Embryonic facial prominence (tissue), 1 donor: Measurements from ENCODE around the gene FREY1.

ENCODE experiments used
- DNase-seq: peaks from one replicate; pipeline ENCODE4 v3.0.0-alpha.2; 2016; ENCODE audit errors: extremely low spot score

The FREY1 gene, protein sequence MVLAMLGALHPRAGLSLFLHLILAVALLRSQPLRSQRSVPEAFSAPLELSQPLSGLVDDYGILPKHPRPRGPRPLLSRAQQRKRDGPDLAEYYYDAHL

DNA sequence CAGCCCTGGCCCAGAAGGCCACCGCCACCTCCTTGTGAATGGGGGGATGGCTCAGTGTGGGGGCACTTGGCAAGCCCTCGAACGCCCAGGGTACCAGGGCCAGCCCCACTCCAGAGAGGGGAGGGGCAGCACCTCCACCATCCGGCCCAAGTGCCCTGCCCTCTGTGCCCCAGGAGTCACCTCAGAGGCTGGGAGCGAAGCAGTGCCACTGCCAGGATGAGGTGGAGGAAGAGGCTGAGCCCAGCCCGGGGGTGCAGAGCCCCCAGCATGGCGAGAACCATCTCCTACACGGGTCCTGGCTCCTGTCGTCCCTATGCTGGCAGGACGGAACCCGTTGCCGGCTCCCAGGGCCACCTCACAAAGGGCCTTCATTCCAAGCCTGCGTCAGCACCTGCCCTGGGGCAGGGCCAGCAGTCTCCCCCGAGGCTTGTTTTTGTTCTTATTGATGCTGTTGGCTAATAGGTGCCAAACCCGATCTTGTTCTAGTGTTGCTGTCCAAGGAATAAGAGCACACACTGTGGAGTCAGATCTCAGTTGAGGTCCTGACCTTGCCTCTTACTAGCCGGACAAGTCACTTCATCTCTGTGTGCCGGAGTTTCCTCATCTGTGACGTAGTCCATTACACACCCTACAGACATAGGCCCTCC, at the start of gene FREY1:
FREY1 (minus strand) TSS at position 307 of the 647 bp plus-strand sequence; CDS start at position 281, 26 bp downstream.
- no peak for DNase-seq

DNA sequence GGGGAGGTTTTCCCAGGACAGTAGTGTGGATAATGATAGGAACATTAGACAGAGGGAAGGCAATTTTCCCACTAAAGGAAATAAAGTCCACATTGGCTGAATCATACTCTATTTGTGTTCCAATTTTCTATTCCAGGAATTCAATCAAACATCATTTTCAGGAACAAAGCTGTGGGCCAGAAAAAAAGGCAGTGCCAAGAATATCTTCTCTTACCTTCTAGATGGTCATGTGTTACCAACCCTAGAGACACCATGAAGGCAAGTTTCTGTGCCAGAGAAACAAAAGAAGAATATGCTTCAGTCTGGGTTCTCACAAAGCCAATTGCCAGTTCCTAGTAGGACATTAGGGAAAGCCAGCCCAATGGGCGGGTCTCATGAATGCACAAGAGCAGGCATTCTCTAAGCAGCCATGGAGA, 42.9 kb upstream of the FREY1 start:
- DNase-seq: no peak

DNA sequence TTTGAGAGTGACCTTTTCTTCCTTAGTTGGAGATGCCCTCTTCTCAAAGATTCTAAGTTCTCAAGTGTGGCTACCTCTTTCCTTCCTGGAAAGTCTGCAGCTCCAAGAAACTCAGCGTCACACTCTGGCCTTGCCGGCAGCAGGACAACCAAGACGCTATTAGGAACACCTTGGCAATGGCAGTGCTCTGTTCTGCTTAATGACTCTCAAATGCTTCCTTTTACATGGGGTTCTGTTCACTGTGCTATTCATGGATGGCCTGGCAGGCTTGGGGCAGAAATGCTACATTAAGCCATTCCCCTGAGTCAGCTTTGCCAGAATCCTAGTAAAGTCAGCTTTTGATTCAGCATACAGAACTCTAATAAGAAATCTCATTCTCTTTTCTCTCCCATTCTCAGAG, 41.3 kb upstream of the FREY1 start:
- DNase-seq: no peak

DNA sequence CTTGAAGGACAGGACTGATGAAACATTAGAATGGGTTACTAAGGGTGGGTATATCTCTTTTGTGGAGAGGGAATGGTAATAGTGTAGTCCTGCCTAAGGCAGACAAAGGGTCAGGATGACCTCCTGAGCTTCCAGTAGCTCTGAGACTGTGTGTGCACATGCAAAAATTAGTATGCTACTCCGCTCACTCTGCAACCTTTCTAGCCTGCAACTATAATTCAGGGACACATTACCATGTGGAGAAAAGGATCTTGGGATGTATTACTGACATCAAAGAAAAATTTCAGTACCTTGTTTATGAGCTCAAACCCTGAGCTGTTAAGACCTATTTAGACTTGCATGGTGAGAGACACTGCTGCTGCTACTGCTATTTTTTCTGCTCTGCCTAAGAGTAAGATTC, 40.8 kb upstream of the FREY1 start:
- no peak for DNase-seq

DNA sequence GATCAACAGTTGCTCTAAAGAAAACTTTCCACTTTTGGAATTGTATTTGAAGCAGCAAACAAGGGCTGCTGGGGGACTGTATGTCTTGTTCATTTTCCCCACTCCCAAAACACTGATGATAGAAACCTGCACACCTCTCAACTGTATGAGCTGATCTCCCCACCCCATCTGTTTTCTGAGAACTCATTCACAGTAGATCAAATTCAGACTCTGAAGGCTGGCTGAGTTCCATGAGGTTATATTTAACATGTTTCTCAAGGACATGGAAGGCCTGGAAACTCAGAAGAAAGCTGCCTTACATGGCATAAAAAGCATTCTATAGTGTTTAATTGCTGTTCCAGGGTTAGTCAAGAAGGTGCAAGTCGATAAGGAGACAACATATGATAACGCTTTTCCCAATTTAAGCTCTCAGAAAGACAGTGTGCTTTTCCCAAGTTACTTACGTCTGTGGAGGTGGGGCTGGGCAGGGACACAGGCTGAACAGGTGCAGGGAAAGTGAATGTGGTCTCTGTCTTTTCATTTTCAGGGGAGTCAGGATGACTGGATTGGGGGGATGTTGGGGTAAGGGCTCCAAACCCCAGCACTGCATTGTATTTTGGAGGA, 38.4 kb upstream of the FREY1 start:
- no peak for DNase-seq

DNA sequence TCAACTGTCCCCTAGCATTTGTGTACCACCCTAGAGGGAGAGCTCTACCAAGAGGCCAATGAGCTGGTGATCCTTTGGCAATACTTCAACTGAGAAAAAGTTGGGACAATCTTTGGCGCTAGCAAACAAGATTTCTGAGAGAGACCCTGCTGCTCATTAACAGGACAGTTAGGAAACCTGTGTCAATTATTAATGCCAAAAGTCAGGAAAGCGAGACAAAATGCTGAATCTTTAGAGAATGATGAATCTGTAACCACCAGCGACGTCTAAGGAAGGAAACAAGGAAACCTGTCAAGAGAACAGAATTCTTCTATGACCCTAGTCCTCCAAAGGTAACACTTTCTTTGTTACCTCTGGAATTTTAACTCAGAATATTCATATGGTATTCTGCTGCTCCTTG, 35.3 kb upstream of the FREY1 start:
- DNase-seq: no peak

DNA sequence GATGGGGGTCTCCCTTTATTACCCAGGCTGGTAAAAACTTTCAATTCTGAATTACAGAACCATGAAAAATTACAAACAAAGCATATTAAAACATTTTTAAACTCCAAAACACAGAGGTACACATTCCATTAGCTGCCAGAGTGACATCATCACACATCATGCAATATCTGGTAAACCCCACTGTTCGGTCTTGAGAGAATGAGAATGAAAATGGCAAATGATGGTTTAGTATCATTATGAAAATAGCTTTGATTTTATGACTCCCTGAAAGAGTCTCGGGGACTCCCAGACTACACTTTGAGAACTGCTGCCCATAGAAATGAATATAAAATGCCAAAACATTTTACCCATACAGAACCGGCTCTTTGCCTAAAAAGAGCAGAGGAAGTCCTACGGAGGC, 34.2 kb upstream of the FREY1 start:
- no peak for DNase-seq

DNA sequence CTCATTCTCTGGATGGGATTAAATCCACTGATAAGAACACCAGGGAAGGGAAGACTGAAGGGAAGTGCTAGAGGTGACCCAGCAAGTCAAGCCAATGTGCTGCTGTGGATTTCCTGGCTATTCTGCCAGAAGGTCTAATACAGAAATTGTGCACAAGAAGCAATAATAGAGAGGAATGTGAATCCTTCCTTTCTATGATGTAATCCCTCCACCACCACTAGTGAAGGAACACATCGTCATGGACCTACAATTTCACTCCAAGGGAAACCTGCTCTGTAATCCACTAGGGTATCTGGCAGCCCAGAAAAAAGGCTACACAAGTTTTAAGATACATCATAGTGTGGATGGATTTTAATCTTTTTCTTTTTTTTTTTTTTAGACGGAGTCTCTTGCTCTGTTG, 32.8 kb upstream of the FREY1 start:
- DNase-seq: no peak

DNA sequence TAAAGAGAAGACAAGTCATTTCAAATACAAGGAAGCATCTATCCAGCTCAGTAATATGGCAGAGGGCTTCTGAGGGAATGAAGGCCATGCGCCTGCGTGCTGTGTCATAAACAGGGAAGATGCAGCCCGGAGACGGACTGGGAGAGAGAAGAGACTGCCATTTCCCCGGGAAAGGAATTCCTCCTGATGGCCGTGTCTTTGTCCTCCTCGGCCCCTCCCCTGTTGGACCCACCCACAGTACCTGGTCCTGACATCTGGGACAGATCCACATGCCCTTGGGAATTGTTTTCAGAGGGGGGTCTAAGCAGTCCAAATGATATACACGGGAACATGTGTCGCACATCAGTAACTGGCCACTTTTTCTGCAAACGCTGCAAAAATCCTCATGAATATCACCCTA, 30.8 kb upstream of the FREY1 start:
- no peak for DNase-seq

DNA sequence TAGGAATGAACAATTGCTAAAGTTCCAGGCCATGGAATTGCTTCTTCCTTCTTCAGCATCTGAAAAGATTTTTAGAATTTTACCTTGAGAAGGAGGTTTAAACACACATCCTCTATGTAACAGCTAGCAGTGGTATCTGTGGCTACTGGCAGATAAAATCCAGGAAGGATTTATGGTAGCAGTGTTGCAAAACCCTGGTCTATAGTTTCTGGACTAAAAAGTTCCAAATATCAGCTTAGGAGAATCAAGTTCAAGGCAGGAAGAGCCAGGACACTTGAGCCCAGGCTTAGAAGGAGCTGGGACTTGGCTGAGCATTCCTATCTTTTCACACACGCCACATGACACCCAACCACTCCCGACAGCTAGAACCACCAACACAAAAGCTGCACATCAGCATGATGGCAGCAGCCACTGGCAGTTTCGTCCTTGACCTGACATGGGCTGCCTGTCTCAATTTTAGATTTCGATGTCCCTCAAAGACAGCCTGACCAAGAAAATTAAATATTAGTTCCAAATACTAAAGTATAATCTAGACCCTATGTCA, 29.5 kb upstream of the FREY1 start:
- DNase-seq: no peak

DNA sequence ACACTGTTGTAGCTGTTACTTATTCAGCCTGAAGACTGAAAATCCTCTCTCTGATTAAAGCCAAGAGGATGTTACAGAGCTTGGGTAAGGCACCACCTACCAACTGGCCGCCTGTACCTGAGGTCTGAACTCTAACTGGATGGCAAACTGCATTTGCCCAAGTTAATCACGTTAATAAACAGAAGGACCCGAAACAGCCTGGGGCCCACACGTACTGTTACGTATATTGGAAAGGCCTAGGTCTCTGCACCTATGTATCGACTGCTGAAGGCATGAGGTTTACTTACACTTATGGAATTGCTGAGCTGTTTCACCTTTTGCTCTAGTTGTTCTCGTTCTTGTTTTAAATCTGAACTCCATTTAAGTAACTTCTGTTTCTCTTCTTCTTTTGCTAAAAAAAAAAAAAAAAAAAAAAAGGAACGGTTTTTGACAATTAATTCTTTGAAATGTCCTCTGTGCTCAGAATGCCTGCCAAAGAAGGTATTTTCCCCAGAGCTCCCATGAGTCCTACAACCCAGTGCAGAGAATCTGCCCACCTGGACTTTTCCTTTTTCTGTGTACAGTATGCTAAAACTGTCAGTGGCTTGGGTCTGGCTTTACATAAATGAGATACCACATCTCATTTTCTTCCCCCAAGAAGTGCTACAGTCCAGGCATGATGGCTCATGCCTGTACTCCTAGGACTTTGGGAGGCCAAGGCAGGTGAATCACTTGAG, 28.4 kb upstream of the FREY1 start:
- DNase-seq: no peak

DNA sequence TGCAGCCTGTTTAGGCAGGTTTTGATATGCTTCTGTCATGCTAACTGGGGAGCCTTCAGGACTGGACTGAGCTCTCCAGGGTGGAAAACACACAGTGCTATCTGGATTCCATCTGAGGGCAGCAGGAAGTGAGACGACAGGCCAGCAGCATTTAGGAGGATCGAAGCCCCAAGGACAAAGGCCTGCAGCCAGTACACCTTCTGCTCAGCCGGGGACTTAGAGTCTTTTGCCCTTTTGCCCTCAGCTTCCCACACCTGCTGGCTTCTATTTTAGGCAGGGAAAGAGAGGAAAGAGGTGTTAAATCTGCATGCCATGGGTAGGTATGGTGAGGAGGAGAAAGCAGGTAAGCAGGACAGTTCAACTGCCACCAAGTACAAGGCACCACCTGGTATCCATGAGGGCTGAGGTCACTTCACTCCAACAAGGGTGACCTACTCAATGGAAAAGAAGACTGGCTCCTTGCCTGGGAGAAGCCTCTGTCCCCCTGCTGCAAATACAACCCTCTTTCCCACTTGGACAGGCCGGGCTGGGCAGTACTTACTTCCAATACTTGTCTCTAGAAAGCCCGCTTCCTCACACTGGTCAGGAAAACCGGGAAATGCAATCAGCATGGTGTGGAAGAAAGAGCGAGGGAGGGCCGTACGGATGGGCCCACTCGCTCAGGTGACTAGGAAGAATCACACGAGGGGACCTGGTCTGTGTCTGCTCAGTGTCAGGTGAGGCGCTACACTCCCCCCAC, 27.7 kb upstream of the FREY1 start:
- no peak for DNase-seq

DNA sequence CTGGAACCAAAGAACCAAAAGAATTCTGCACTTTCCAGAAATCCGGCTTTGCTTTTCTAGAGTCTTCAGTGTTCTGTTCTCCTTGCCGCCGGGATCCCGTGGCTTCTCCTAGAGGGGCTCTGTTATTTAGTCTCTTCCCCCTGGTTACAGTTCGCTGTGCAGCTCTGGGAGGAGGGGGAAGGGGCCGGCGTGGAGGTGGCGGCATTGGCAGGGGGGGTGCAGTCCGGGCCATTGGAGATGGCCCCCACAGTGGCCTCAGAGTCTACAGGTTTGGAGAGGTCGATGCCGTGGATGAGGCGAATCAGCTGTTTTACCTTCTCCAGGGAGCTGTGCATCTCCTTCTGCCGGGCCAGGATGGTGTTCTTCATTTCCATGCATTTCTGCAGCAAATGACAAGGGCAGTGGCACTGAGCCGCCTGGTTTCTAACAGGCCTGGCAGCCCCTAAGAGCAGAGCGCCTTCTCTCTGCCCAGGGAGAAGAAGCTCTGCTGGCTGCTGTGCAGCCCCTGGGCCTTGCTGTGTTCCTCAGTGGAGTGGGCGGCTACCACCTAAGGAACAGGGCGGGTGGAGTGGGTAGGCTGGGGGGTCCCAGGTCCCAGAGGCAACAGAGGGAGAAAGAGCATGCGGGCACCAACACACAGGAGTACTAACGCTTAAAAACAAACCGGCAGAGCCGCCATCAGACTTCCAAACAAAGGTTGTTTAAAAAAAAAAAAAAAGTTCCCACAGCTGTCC, 26.9 kb upstream of the FREY1 start:
- DNase-seq: no peak

DNA sequence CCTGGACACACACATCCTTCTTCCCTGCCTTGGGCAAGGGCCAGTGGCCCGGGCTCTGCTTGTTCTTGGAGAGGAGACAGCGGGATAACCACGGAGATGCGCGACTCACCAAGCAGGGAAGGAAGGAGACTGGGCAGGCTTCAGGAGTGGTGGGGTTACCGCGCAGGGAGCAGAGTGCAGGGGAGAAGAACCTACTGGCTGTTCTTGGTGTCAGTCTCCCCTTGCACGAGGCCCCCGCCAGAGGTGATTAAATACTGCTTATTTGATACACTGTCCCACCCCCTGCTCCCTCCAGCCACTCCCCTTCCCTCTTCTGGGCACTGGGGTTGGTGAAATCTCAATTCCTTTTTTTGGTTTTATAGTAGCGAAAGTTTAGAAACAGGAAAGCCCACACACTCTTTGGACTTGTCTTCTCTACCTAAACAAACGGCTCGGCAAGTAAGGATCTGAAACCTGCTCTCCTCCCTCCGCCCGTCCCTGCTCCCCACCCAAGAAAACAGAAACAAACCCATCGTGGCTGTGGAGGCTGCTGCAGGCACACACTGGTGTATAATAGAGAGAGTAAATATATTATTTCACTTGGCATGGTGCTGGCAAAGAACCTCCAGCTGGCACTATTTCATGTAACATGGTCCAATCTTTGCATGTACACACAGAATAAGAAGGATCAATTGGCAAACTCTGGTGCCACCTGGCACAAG, 26.2 kb upstream of the FREY1 start:
- DNase-seq: no peak

DNA sequence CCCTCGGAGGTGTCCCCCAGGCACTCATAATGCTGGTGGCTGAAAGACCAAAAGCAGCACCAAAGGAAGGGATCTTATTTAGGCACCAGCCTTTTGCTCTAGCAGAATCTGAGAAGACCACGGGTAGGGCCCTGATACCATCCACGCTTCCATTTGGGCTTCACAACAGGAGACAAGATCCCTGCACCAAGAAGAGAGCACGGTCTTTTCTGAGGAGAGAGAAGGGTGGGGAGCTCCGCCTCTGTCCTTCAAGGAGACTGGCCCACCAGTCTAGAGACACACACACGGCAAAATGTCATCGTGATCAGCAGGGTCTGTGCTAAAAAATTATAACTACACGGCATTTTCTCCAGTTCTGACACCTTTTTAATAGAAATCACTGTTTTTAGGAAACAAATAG, 25.1 kb upstream of the FREY1 start:
- no peak for DNase-seq

DNA sequence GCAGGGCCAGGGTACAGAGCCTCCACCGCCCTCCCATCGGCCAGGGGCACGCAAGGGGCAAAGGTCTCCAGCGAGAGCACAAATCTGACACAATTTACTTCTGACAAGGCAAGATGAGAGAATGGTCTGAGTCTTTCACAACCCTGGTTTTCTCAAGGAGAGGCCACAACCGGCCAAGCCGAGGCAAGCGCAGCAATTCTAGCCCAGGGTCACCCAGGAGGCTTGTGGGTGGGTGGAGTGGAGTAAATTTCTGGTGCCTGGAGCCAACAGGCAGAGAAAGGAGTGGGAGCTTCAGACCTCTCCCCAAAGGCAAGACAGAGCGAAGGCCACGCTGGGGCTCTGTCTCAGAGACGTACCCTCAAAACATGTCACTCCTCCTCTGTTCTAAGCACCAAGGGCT, 24.7 kb upstream of the FREY1 start:
- DNase-seq: no peak

DNA sequence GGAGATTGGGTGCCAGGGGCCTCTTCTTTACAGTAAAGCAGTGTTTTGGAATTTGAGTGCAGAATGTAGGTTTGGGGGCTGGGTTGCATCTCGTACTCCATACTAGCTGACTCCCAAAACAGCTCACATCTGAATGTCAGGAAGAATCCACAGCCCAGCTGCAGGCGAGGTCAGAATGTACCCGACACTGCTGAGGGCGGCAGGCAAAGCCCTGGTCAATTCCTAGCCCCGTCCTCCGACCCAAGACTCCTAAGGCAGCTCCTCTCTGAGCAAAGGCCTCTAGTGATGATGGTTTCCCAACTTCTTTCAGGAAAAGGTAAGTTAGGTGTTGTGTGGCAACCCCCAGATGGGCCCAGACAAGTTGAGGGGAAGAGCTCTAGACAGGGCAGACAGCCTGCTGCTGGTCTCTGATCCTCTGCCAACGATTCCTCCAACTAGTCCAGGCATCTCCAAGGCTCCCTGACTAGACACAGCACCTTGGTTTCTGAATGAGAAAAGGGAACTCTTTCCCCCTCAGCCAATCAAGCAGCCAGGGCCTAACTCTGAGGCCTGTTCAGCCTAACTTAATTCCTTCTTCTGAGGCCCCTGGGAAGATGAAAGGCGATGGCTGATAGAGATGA, 24.0 kb upstream of the FREY1 start:
- DNase-seq: no peak

DNA sequence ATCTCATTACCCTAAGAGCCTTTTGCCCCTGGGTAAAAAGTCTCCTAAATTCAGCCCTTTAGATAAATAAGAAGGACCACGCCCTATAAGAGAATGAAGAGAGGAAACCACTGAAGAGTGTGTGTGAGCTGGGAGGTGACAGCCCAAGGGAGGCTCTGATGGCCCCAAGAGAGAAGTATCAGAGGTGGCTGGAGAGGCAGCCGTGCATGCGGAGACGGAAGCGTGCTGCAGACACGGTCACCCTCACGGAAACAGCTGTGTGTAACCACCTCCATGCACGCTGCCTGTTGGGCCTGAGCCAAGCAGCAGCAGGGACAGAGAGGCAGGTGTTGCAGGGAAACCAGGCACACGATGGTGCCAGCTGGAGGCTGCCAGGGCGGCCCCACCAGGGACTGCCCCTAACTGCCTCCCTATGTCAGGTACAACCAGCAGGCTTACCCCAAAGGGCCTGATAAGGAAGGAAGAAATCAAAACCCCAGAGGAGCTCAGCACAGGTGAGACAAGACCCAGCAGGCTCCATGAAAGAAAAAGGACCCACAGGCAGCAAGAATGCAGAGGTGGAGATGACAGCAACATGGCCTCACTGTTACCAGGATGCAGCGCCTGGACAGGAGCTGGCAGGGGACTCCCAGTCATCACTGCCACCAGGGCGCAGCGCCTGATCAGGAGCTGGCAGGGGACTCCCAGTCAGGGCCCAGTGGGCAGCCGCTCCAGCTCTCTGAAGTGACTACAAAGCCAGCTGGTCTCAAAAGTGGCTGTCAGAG, 23.1 kb upstream of the FREY1 start:
- DNase-seq: no peak

DNA sequence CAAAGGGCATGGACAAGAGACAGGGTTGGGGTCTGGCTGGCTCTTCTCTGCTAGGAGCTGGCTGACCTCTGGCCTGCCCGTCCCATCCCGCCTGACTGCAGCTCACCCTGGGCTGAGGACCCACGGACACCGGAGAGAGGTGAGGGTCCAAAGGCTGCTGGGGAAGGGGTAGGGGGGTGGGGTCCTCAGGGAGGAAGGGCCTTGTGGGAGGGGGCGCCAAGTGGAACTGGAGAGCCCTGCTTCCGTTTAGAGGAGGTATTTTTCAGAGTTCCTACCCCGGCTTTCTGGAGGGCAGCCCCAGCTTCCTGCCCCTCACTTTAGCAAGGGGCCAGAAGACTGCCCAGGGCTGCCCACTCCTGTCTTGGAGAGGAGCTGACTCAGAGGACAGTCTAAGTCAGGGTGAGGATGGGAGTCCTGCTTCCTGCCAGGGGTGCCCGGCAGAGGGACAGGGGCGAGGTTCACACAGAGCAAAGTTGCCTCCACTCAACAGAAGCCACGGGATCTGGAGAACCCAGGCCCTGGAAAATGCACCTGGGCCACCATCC, 22.5 kb upstream of the FREY1 start:
- no peak for DNase-seq
